ENCODE measurements around the gene LGALS4. TPM values are rescaled to one million over a fixed set of nuclear protein-coding genes. Genes with fewer than 3 reads are reported as not detected.

LGALS4 gene
- total and polyA plus RNA-seq, 2 experiments from 2014 or later = 0.87 TPM; not detected in 1

GRCh38 chr19:38780443-38780842 is 32.3 kb downstream of the LGALS4 start:
- no peaks in the 10 kb centered on the region for H4K20me1 ChIP-seq (replicated peaks; ENCODE audit: insufficient read depth)
- no peaks in the 10 kb centered on the region for H3K79me2 ChIP-seq (replicated peaks; ENCODE audit: insufficient read depth)
- H3K4me1 ChIP-seq (ENCODE audit: insufficient read depth) = no peaks in the 10 kb centered on the region
- TF ChIP-seq EZH2phosphoT487 (IDR thresholded peaks at IDR 0.05; ENCODE audit: unreplicated experiment) (no peak), STAT1 (IDR thresholded peaks at IDR 0.05; ENCODE audit: unreplicated experiment) (no peak), CREB1 (CRISPR knock-in tag; IDR thresholded peaks at IDR 0.05; ENCODE audit: low read depth) (no peak), POLR2AphosphoS5 (IDR thresholded peaks at IDR 0.05; ENCODE audit: low read depth) (no peak), ZNF114 (CRISPR knock-in tag; IDR thresholded peaks at IDR 0.05) (no peak), ZNF331 (CRISPR knock-in tag; IDR thresholded peaks at IDR 0.05; ENCODE audit: low read depth) (no peak), JUNB (IDR thresholded peaks at IDR 0.05; ENCODE audit: unreplicated experiment) (no peak), NANOG (IDR thresholded peaks at IDR 0.05; ENCODE audit: borderline replicate concordance) (no peak), EZH2 (IDR thresholded peaks at IDR 0.05; ENCODE audit: low read depth, unreplicated experiment) (no peak)
- TF ChIP-seq, protein P1, sequence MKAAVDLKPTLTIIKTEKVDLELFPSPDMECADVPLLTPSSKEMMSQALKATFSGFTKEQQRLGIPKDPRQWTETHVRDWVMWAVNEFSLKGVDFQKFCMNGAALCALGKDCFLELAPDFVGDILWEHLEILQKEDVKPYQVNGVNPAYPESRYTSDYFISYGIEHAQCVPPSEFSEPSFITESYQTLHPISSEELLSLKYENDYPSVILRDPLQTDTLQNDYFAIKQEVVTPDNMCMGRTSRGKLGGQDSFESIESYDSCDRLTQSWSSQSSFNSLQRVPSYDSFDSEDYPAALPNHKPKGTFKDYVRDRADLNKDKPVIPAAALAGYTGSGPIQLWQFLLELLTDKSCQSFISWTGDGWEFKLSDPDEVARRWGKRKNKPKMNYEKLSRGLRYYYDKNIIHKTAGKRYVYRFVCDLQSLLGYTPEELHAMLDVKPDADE (IDR thresholded peaks at IDR 0.05) = no peak
- TF ChIP-seq, protein P2, sequence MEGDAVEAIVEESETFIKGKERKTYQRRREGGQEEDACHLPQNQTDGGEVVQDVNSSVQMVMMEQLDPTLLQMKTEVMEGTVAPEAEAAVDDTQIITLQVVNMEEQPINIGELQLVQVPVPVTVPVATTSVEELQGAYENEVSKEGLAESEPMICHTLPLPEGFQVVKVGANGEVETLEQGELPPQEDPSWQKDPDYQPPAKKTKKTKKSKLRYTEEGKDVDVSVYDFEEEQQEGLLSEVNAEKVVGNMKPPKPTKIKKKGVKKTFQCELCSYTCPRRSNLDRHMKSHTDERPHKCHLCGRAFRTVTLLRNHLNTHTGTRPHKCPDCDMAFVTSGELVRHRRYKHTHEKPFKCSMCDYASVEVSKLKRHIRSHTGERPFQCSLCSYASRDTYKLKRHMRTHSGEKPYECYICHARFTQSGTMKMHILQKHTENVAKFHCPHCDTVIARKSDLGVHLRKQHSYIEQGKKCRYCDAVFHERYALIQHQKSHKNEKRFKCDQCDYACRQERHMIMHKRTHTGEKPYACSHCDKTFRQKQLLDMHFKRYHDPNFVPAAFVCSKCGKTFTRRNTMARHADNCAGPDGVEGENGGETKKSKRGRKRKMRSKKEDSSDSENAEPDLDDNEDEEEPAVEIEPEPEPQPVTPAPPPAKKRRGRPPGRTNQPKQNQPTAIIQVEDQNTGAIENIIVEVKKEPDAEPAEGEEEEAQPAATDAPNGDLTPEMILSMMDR (conservative IDR thresholded peaks at IDR 0.05; ENCODE audit: low read depth in 2 of 2) = no peak
- TF ChIP-seq, protein P3, sequence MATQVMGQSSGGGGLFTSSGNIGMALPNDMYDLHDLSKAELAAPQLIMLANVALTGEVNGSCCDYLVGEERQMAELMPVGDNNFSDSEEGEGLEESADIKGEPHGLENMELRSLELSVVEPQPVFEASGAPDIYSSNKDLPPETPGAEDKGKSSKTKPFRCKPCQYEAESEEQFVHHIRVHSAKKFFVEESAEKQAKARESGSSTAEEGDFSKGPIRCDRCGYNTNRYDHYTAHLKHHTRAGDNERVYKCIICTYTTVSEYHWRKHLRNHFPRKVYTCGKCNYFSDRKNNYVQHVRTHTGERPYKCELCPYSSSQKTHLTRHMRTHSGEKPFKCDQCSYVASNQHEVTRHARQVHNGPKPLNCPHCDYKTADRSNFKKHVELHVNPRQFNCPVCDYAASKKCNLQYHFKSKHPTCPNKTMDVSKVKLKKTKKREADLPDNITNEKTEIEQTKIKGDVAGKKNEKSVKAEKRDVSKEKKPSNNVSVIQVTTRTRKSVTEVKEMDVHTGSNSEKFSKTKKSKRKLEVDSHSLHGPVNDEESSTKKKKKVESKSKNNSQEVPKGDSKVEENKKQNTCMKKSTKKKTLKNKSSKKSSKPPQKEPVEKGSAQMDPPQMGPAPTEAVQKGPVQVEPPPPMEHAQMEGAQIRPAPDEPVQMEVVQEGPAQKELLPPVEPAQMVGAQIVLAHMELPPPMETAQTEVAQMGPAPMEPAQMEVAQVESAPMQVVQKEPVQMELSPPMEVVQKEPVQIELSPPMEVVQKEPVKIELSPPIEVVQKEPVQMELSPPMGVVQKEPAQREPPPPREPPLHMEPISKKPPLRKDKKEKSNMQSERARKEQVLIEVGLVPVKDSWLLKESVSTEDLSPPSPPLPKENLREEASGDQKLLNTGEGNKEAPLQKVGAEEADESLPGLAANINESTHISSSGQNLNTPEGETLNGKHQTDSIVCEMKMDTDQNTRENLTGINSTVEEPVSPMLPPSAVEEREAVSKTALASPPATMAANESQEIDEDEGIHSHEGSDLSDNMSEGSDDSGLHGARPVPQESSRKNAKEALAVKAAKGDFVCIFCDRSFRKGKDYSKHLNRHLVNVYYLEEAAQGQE (IDR thresholded peaks at IDR 0.05; ENCODE audit: unreplicated experiment) = no peak
- TF ChIP-seq, protein P4, sequence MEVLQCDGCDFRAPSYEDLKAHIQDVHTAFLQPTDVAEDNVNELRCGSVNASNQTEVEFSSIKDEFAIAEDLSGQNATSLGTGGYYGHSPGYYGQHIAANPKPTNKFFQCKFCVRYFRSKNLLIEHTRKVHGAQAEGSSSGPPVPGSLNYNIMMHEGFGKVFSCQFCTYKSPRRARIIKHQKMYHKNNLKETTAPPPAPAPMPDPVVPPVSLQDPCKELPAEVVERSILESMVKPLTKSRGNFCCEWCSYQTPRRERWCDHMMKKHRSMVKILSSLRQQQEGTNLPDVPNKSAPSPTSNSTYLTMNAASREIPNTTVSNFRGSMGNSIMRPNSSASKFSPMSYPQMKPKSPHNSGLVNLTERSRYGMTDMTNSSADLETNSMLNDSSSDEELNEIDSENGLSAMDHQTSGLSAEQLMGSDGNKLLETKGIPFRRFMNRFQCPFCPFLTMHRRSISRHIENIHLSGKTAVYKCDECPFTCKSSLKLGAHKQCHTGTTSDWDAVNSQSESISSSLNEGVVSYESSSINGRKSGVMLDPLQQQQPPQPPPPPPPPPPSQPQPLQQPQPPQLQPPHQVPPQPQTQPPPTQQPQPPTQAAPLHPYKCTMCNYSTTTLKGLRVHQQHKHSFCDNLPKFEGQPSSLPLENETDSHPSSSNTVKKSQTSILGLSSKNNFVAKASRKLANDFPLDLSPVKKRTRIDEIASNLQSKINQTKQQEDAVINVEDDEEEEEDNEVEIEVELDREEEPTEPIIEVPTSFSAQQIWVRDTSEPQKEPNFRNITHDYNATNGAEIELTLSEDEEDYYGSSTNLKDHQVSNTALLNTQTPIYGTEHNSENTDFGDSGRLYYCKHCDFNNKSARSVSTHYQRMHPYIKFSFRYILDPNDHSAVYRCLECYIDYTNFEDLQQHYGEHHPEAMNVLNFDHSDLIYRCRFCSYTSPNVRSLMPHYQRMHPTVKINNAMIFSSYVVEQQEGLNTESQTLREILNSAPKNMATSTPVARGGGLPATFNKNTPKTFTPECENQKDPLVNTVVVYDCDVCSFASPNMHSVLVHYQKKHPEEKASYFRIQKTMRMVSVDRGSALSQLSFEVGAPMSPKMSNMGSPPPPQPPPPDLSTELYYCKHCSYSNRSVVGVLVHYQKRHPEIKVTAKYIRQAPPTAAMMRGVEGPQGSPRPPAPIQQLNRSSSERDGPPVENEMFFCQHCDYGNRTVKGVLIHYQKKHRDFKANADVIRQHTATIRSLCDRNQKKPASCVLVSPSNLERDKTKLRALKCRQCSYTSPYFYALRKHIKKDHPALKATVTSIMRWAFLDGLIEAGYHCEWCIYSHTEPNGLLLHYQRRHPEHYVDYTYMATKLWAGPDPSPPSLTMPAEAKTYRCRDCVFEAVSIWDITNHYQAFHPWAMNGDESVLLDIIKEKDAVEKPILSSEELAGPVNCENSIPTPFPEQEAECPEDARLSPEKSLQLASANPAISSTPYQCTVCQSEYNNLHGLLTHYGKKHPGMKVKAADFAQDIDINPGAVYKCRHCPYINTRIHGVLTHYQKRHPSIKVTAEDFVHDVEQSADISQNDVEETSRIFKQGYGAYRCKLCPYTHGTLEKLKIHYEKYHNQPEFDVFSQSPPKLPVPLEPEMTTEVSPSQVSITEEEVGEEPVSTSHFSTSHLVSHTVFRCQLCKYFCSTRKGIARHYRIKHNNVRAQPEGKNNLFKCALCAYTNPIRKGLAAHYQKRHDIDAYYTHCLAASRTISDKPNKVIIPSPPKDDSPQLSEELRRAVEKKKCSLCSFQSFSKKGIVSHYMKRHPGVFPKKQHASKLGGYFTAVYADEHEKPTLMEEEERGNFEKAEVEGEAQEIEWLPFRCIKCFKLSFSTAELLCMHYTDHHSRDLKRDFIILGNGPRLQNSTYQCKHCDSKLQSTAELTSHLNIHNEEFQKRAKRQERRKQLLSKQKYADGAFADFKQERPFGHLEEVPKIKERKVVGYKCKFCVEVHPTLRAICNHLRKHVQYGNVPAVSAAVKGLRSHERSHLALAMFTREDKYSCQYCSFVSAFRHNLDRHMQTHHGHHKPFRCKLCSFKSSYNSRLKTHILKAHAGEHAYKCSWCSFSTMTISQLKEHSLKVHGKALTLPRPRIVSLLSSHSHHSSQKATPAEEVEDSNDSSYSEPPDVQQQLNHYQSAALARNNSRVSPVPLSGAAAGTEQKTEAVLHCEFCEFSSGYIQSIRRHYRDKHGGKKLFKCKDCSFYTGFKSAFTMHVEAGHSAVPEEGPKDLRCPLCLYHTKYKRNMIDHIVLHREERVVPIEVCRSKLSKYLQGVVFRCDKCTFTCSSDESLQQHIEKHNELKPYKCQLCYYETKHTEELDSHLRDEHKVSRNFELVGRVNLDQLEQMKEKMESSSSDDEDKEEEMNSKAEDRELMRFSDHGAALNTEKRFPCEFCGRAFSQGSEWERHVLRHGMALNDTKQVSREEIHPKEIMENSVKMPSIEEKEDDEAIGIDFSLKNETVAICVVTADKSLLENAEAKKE (CRISPR knock-in tag; IDR thresholded peaks at IDR 0.05) = no peak
- no peaks in the 10 kb centered on the region for H3K36me3 Mint-ChIP-seq (ENCODE audit: low read depth)
- no peak overlapping the region for H2AFZ ChIP-seq
- no peak overlapping the region for H3K4me3 Mint-ChIP-seq
- no peak for DNase-seq (ENCODE audit: low spot score)
- H3K27me3 ChIP-seq (ENCODE audit: insufficient read depth) = no peaks in the 10 kb centered on the region
- H3K27me3 Mint-ChIP-seq (ENCODE audit: insufficient read depth, low read depth, poor library complexity) = peaks cover 7% of the 10 kb centered on the region
- no peak overlapping the region for H3K27ac Mint-ChIP-seq
- H3K9me2 ChIP-seq (ENCODE audit: insufficient read depth) = no peaks in the 10 kb centered on the region
- no peaks in the 10 kb centered on the region for H3K4me1 Mint-ChIP-seq
- H3K9me3 Mint-ChIP-seq = no peaks in the 10 kb centered on the region
- H3F3A ChIP-seq (replicated peaks; ENCODE audit: low read depth) = 0 out of 2 replicates have a peak, but pooled peaks cover 2% of the 10 kb centered on the region
- H3K4me3 ChIP-seq = no peak overlapping the region
- no peak overlapping the region for H3K27ac ChIP-seq (ENCODE audit: low read depth)
- H3K4me2 ChIP-seq = no peak overlapping the region
- no peaks in the 10 kb centered on the region for H3K36me3 ChIP-seq (ENCODE audit: insufficient read depth)
- ATAC-seq = no peak

Data from GM23338 (cell line).